K562 (cell line): Measurements from ENCODE around the gene MYMX. TPM values are rescaled to one million over a fixed set of nuclear protein-coding genes. Genes with fewer than 3 reads are reported as not detected.

Experiments
- ASH1L ChIP-seq: fragments of 450-650 bp; IDR thresholded peaks from 2 replicates; pipeline ENCODE4 v1.6.1; 2018; ENCODE audit warnings: borderline replicate concordance, mild to moderate bottlenecking, low read depth; ENCODE audit not compliant: partially characterized antibody
- CBX2 ChIP-seq: fragments of 200-600 bp; sonication (generic); IDR thresholded peaks from one replicate; pipeline ENCODE4 v1.6.1; 2012; ENCODE audit warnings: mild to moderate bottlenecking, low read length, inconsistent platforms; ENCODE audit not compliant: insufficient read depth, poor library complexity, severe bottlenecking
- EP300 ChIP-seq: IDR thresholded peaks from 2 replicates; pipeline ENCODE4 v1.6.1; 2012; ENCODE audit warnings: low read length, improper control_type of control experiment
- ESRRA ChIP-seq: fragments of 450-650 bp; IDR thresholded peaks from 2 replicates; pipeline ENCODE4 v1.6.1; 2014; ENCODE audit warnings: low read depth, mild to moderate bottlenecking, moderate library complexity, borderline replicate concordance
- ETS2 ChIP-seq: IDR thresholded peaks from 2 replicates; pipeline ENCODE4 v1.6.1; 2016; ENCODE audit warnings: borderline replicate concordance, missing genetic modification characterization, mild to moderate bottlenecking, moderate library complexity, missing compliant biosample characterization; ENCODE audit not compliant: poor library complexity, severe bottlenecking
- ILK ChIP-seq: fragments of 450-650 bp; IDR thresholded peaks from 2 replicates; pipeline ENCODE4 v1.6.1; 2016; ENCODE audit warnings: missing genetic modification characterization, low read depth, mild to moderate bottlenecking, missing compliant biosample characterization, moderate library complexity, borderline replicate concordance
- JUNB ChIP-seq: fragments of 450-650 bp; formaldehyde crosslinking; conservative IDR thresholded peaks from 2 replicates; pipeline ENCODE4 v1.4.0; 2020; ENCODE audit warnings: mild to moderate bottlenecking
- L3MBTL2 ChIP-seq: fragments of 450-650 bp; IDR thresholded peaks from 2 replicates; pipeline ENCODE4 v1.6.1; 2016; ENCODE audit warnings: mild to moderate bottlenecking, moderate library complexity
- MCM3 ChIP-seq: fragments of 450-650 bp; IDR thresholded peaks from 2 replicates; pipeline ENCODE4 v1.6.1; 2016
- MED1 ChIP-seq: sonication (generic); formaldehyde crosslinking; IDR thresholded peaks from 2 replicates; pipeline ENCODE4 v1.8.1; 2023; ENCODE audit warnings: missing genetic modification reagents, borderline replicate concordance
- NEUROD1 ChIP-seq: fragments of 150-350 bp; IDR thresholded peaks from 2 replicates; pipeline ENCODE4 v1.6.1; 2014; ENCODE audit warnings: borderline replicate concordance, low read length, low read depth; ENCODE audit not compliant: partially characterized antibody
- NFXL1 ChIP-seq: fragments of 450-650 bp; formaldehyde crosslinking; IDR thresholded peaks from 2 replicates; pipeline ENCODE4 v1.4.0; 2021; ENCODE audit warnings: mild to moderate bottlenecking
- PCBP1 ChIP-seq: fragments of 200-400 bp; formaldehyde crosslinking; IDR thresholded peaks from 2 replicates; pipeline ENCODE4 v1.6.1; 2018; ENCODE audit warnings: mild to moderate bottlenecking, low read depth, low read length; ENCODE audit not compliant: poor library complexity, severe bottlenecking
- PURB ChIP-seq: sonication (generic); formaldehyde crosslinking; IDR thresholded peaks from 2 replicates; pipeline ENCODE4 v1.9.0; 2021; ENCODE audit warnings: low read depth, mild to moderate bottlenecking, missing genetic modification reagents
- RBM14 ChIP-seq: fragments of 200-400 bp; formaldehyde crosslinking; IDR thresholded peaks from 2 replicates; pipeline ENCODE4 v1.6.1; 2018; ENCODE audit warnings: low read depth, mild to moderate bottlenecking, low read length, moderate library complexity, borderline replicate concordance; ENCODE audit not compliant: insufficient read depth
- SMARCA4 ChIP-seq: fragments of 450-650 bp; IDR thresholded peaks from 2 replicates; pipeline ENCODE4 v1.6.1; 2016
- SUPT5H ChIP-seq: fragments of 450-650 bp; IDR thresholded peaks from 2 replicates; pipeline ENCODE4 v1.6.1; 2016
- TRIM24 ChIP-seq, 2 experiments: fragments of 450-650 bp; IDR thresholded peaks; 2 replicates each; pipeline ENCODE4 v1.6.1; 2016
- TSC22D4 ChIP-seq: fragments of 450-650 bp; IDR thresholded peaks from 2 replicates; pipeline ENCODE4 v1.6.1; 2016; ENCODE audit warnings: missing genetic modification characterization, missing biosample characterization, control low read depth
- ZC3H11A ChIP-seq: IDR thresholded peaks from 2 replicates; pipeline ENCODE4 v1.6.1; 2012; ENCODE audit warnings: low read depth, low read length, improper control_type of control experiment
- ZNF134 ChIP-seq: fragments of 250-450 bp; sonication (Bioruptor Pico); conservative IDR thresholded peaks from 2 replicates; pipeline ENCODE4 v1.4.0; 2020
- ZNF146 ChIP-seq: IDR thresholded peaks from one replicate; pipeline ENCODE4 v1.6.1; 2018; ENCODE audit warnings: missing compliant biosample characterization; ENCODE audit not compliant: unreplicated experiment
- ZNF766 ChIP-seq: fragments of 200-800 bp; sonication (Bioruptor generic); conservative IDR thresholded peaks from 2 replicates; pipeline ENCODE4 v1.6.1; 2016; ENCODE audit warnings: missing genetic modification characterization, missing compliant biosample characterization
- polyA plus RNA-seq, 8 experiments: library from polyadenylated mRNA; depleted of rRNA in 4 of 8; stranded (reverse) in 5 of 8; unstranded in 3 of 8; fragments of >200 nt; fragmentation: Nextera tagmentation in 2 of 8; fragmentation: Illumina TruSeq in 1 of 8; extraction: Ambion mirVana in 2 of 8; extraction: Trizol in 1 of 8; gene quantifications; 2 replicates each; pipeline versions ENCODE4 v1.2.1 to v1.2.3, GENCODE V29; 2011 to 2014; ENCODE audit warnings: inconsistent platforms in 1 of 8, missing spikeins in 1 of 8
- total RNA-seq, 7 experiments: library from RNA; depleted of rRNA in 6 of 7; stranded (reverse); fragments of >200 nt in 6 of 7; fragmentation: Illumina TruSeq in 2 of 7; extraction: Trizol in 2 of 7; gene quantifications; 2 replicates each; pipeline versions ENCODE4 v1.2.1 to v1.2.3, GENCODE V29; 2011 to 2021; ENCODE audit warnings: low replicate concordance in 1 of 7
- TF ChIP-seq, protein P1 (sequence below): fragments of 450-650 bp; formaldehyde crosslinking; IDR thresholded peaks from 2 replicates; pipeline ENCODE4 v1.4.0; 2020; ENCODE audit warnings: mild to moderate bottlenecking, mixed read lengths
- TF ChIP-seq, protein P2 (sequence below): sonication (generic); formaldehyde crosslinking; IDR thresholded peaks from 2 replicates; pipeline ENCODE4 v1.8.1; 2023; ENCODE audit warnings: mild to moderate bottlenecking, missing genetic modification reagents
- TF ChIP-seq, protein P3 (sequence below): sonication (generic); formaldehyde crosslinking; IDR thresholded peaks from 2 replicates; pipeline ENCODE4 v1.8.0; 2022; ENCODE audit warnings: missing genetic modification reagents, mild to moderate bottlenecking, borderline replicate concordance

The MYMX gene
- total and polyA plus RNA-seq, 9 of the 15 experiments (the other 6 are each of a cell fraction or from before 2014, with no cell fraction given): 0.12 TPM; not detected in 8

DNA sequence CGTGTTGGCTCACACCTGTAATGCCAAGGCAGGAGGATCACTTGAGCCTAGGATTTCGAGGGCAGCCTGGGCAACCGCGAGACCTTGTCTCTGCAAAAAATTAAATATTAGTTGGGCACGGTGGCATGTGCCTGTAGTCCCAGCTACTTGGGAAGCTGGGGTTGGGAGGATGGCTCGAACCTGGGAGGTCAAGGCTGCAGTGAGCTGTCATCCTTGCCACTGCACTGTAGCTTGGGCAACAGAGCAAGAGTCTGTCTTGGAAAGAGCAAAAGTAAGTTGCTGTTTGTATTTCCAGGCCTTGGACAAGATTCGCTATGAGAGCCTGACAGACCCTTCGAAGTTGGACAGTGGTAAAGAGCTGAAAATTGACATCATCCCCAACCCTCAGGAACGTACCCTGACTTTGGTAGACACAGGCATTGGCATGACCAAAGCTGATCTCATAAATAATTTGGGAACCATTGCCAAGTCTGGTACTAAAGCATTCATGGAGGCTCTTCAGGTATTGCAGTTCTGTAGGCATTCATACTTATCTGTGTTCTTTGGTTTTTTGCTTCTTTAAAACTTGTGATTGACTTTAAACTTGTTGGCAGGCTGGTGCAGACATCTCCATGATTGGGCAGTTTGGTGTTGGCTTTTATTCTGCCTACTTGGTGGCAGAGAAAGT is 32.5 kb downstream of the MYMX start (continued):
- TF ChIP-seq TSC22D4 (no peak), PCBP1 (no peak), SMARCA4 (no peak), L3MBTL2 (no peak), SUPT5H (peak; percentile 31; the same call in 1 of the 2 replicates), ZNF146 (no peak), RBM14 (no peak), NEUROD1 (no peak), ZNF766 (no peak), MED1 (no peak), ILK (no peak), TRIM24 (IDR thresholded peaks at IDR 0.05) (no peak), PURB (no peak), JUNB (CRISPR knock-in tag) (no peak), ZNF134 (CRISPR knock-in tag) (no peak), ASH1L (no peak), ESRRA (no peak), MCM3 (no peak), CBX2 (no peak), NFXL1 (CRISPR knock-in tag) (0 out of 2 replicates have a peak, but pooled peaks have one; percentile 18), EP300 (no peak), ETS2 (no peak), ZC3H11A (no peak)
- TF ChIP-seq, protein P1, sequence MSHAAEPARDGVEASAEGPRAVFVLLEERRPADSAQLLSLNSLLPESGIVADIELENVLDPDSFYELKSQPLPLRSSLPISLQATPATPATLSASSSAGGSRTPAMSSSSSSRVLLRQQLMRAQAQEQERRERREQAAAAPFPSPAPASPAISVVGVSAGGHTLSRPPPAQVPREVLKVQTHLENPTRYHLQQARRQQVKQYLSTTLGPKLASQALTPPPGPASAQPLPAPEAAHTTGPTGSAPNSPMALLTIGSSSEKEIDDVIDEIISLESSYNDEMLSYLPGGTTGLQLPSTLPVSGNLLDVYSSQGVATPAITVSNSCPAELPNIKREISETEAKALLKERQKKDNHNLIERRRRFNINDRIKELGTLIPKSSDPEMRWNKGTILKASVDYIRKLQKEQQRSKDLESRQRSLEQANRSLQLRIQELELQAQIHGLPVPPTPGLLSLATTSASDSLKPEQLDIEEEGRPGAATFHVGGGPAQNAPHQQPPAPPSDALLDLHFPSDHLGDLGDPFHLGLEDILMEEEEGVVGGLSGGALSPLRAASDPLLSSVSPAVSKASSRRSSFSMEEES (CRISPR knock-in tag): no peak
- TF ChIP-seq, protein P2, sequence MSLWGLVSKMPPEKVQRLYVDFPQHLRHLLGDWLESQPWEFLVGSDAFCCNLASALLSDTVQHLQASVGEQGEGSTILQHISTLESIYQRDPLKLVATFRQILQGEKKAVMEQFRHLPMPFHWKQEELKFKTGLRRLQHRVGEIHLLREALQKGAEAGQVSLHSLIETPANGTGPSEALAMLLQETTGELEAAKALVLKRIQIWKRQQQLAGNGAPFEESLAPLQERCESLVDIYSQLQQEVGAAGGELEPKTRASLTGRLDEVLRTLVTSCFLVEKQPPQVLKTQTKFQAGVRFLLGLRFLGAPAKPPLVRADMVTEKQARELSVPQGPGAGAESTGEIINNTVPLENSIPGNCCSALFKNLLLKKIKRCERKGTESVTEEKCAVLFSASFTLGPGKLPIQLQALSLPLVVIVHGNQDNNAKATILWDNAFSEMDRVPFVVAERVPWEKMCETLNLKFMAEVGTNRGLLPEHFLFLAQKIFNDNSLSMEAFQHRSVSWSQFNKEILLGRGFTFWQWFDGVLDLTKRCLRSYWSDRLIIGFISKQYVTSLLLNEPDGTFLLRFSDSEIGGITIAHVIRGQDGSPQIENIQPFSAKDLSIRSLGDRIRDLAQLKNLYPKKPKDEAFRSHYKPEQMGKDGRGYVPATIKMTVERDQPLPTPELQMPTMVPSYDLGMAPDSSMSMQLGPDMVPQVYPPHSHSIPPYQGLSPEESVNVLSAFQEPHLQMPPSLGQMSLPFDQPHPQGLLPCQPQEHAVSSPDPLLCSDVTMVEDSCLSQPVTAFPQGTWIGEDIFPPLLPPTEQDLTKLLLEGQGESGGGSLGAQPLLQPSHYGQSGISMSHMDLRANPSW: no peak
- TF ChIP-seq, protein P3, sequence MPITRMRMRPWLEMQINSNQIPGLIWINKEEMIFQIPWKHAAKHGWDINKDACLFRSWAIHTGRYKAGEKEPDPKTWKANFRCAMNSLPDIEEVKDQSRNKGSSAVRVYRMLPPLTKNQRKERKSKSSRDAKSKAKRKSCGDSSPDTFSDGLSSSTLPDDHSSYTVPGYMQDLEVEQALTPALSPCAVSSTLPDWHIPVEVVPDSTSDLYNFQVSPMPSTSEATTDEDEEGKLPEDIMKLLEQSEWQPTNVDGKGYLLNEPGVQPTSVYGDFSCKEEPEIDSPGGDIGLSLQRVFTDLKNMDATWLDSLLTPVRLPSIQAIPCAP (CRISPR knock-in tag): no peak
